ENCODE results near the gene SLIT1. TPM values are rescaled to one million over a fixed set of nuclear protein-coding genes. Genes with fewer than 3 reads are reported as not detected.

The SLIT1 gene
- total and polyA plus RNA-seq, 2 of the 8 experiments (the other 6 are each of a cell fraction or from before 2014, with no cell fraction given), result 0.70 to 0.88 TPM

- TF ChIP-seq SRF (IDR thresholded peaks at IDR 0.05; ENCODE audit: low read depth, low read length), result no peak
- no peak for TF ChIP-seq CBX8 (IDR thresholded peaks at IDR 0.05; ENCODE audit: borderline replicate concordance, low read depth, low read length)
- TF ChIP-seq BCL11A (IDR thresholded peaks at IDR 0.05; ENCODE audit: low read depth in 2 of 2, low read length in 2 of 2), result no peak
- TF ChIP-seq KDM1A (IDR thresholded peaks at IDR 0.05; ENCODE audit: borderline replicate concordance, low read length), result no peak
Measured at GRCh38 chr10:97013983-97014382, 171.8 kb downstream of the SLIT1 start (continued).

All from H1 (cell line).